Sigmoid colon (tissue), 3 donors: ENCODE measurements around the gene RUNX2.

Experiments used
- POLR2A ChIP-seq, 2 donors: fragments of 450-650 bp; IDR thresholded peaks; one replicate each; pipeline ENCODE4 v1.6.1; 2016; ENCODE audit warnings: antibody characterized with exemption in 2 of 2, mild to moderate bottlenecking in 2 of 2, moderate library complexity in 2 of 2
- TF ChIP-seq, protein P1 (sequence below), 4 experiments: fragments of 450-650 bp in 3 of 4; fragments of 200-600 bp in 1 of 4; IDR thresholded peaks; one replicate each; pipeline ENCODE4 v1.5.1; 2016 to 2019; ENCODE audit warnings: antibody characterized with exemption in 4 of 4, mild to moderate bottlenecking in 3 of 4, moderate library complexity in 2 of 4

DNA sequence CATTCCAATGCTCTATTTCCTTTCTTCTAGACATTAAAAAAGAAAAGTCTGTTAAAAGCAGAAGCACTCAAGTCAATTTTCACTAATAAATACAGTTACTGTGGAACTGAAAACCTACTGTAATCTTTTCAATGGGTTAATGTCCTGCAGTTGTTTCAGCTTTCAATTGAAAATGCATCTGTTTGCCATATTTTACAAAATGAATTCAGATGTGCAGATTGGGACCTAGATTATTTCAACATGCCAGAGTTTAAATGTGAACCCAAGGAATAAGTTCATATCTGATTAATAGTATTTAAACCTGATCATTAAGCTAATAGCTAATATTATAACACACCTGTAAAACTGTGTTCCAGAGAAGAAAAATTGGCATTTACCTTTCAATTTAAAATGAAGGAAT, 39.9 kb downstream of the RUNX2 start:
- no peak for TF ChIP-seq POLR2A (IDR thresholded peaks at IDR 0.05)
- TF ChIP-seq, protein P1, sequence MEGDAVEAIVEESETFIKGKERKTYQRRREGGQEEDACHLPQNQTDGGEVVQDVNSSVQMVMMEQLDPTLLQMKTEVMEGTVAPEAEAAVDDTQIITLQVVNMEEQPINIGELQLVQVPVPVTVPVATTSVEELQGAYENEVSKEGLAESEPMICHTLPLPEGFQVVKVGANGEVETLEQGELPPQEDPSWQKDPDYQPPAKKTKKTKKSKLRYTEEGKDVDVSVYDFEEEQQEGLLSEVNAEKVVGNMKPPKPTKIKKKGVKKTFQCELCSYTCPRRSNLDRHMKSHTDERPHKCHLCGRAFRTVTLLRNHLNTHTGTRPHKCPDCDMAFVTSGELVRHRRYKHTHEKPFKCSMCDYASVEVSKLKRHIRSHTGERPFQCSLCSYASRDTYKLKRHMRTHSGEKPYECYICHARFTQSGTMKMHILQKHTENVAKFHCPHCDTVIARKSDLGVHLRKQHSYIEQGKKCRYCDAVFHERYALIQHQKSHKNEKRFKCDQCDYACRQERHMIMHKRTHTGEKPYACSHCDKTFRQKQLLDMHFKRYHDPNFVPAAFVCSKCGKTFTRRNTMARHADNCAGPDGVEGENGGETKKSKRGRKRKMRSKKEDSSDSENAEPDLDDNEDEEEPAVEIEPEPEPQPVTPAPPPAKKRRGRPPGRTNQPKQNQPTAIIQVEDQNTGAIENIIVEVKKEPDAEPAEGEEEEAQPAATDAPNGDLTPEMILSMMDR (IDR thresholded peaks at IDR 0.05), result no peak
